ENCODE results near the gene ATP1B4.
"Not testable (repeated sequence)": the region's sequence is repeated elsewhere in the genome, so short reads cannot be mapped to it uniquely, and the experiment has no call there.

The ATP1B4 gene

DNA sequence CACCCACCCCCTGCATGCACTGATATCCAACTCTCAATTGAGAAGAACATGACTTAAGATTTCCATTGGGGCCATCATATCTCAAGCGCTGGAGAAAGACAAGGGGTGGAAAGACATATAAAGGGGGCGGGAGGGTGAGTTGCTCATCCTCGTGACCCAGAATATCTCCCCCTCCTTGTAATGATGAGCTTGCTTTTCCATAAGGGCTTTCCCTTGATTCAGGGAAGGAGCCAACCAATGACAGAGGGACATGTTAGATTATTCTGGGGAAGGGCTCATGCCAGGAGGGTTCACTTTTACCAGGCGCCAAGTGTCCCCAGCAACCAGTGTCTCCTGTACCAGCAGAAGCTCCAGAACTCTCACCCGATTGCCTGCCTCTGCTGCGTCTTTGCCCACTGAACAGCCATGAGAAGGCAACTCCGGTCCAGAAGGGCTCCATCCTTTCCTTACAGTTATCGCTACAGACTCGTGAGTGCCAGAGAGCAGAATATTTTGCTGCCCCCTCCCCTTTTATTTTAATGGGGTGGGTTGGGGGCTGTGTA is at the start of gene ATP1B4:
TSS of gene ATP1B4 (plus strand) at position 326 of the 542 bp plus-strand sequence. CDS start at position 406, 80 bp downstream.
- no peak for DNase-seq (ENCODE audit: low spot score)

GRCh38 chrX:120315776-120316175 is 46.1 kb upstream of the ATP1B4 start:
- no peak for DNase-seq (ENCODE audit: low spot score)

GRCh38 chrX:120316587-120317283 is 45.2 kb upstream of the ATP1B4 start:
- DNase-seq (ENCODE audit: low spot score) = no peak

DNA sequence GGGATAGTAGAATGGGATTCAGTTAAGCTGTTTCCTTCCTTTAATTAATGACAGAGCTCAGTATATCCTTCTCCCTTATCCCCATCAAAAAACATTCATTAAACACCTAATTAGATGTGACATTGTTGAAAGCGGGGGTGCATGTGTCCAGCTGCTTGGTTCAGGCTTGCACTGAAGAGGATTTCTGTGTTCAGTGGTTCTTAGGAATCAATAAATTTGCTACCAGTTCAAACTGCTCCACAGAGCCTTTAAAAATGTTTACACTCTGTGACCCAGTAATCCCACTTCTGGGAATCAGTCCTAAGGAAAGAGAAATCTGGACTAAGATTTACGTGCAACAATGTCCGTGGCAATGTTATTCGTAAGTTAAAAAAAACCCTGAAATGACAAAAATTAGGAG is 43.5 kb upstream of the ATP1B4 start:
- no peak for DNase-seq (ENCODE audit: low spot score)

DNA sequence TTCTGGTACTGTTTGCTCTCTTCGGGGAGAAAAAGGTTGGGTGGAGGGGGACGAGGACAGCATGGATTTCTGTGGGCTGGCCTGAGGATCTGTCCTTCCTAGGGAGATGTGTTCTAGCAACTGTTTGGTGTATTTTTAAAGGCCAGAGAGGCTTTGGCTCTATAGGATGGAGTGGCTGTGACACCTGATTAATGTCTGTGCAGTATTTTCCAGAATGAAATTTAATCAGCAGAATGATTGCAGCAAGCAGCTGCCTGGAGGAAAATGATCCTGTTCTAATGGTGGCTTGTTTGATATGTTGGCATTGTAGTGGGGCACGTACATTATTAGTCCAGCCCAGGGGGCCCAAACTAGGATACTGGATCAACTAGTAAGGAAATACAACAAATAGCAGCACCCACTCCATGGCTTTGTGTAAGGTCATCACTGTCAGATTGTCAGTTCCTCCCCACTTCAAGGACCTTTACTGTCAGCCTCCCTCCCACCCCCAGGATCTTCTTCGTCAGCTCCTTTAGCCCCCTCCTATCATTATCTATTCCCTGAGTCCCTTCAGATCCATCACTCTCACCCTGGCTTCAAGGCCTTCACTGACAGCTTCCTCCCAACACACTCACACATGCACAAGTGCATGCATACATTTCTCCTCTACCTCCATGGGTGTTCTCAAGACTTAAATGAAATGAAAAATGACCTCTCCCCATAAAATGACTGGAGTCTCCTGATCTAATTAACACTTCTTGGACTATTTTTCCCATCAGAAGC is 40.2 kb upstream of the ATP1B4 start:
- no peak for DNase-seq (ENCODE audit: low spot score)

GRCh38 chrX:120331116-120331515 is 30.8 kb upstream of the ATP1B4 start:
- DNase-seq (ENCODE audit: low spot score) = no peak

- no peak for DNase-seq (ENCODE audit: low spot score)
Measured at GRCh38 chrX:120332394-120332793, 29.5 kb upstream of the ATP1B4 start.

GRCh38 chrX:120334151-120334550 is 27.7 kb upstream of the ATP1B4 start:
- no peak for DNase-seq (ENCODE audit: low spot score)

DNA sequence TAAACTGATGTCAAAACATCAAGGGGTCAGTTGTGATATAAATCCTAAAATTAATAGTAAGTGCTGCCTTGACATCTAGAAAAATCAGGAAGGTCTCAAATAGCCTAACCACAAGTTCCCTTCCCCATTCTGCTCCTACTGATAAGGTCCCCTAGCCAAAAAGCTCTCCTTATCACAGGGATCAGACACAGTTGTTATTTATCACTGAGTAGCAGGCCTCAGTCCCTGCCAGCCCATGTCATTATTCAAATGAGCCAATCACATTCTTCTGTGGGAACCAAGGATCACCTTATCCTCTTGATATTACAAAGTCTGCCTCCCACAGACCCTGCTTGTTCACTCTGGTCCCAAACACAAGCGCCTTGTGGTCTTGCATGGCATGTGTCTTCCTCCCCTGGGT is 27.3 kb upstream of the ATP1B4 start:
- DNase-seq (ENCODE audit: low spot score) = no peak

DNA sequence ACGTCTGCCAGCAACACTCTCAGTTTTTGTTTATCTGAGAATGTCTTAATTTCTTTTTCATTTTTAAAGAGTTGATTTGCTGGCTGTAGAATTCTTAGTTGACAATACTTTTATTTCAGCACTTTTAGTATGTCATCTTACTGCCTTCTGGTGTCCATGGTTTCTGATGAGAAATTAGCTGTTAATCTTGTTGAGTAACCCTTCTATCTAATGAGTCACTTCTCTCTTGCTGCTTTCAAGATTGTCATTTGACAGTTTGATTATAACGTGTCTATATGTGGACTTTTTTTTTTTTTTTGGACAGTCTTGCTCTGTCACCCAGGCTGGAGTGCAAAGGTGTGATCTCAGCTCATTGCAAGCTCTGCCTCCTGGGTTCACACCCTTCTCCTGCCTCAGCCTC is 26.6 kb upstream of the ATP1B4 start:
- no peak for DNase-seq (ENCODE audit: low spot score)

GRCh38 chrX:120336899-120337298 is 25.0 kb upstream of the ATP1B4 start:
- DNase-seq (ENCODE audit: low spot score) = no peak

DNA sequence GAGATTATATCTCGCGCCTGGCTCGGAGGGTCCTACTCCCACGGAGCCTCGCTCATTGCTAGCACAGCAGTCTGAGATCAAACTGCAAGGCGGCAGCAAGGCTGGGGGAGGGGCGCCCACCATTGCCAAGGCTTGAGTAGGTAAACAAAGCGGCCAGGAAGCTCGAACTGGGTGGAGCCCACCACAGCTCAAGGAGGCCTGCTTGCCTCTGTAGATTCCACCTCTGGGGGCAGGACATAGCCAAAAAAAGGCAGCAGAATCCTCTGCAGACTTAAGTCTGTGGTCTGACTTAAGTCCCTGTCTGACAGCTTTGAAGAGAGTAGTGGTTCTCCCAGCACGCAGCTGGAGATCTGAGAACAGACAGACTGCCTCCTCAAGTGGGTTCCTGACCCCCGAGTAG is 17.3 kb upstream of the ATP1B4 start:
- DNase-seq (ENCODE audit: low spot score) = not testable (repeated sequence)

- no peak for DNase-seq (ENCODE audit: low spot score)
Measured at GRCh38 chrX:120350450-120351138, 11.3 kb upstream of the ATP1B4 start.

- DNase-seq (ENCODE audit: low spot score) = no peak
Measured at GRCh38 chrX:120356084-120356483, 5.8 kb upstream of the ATP1B4 start.

DNA sequence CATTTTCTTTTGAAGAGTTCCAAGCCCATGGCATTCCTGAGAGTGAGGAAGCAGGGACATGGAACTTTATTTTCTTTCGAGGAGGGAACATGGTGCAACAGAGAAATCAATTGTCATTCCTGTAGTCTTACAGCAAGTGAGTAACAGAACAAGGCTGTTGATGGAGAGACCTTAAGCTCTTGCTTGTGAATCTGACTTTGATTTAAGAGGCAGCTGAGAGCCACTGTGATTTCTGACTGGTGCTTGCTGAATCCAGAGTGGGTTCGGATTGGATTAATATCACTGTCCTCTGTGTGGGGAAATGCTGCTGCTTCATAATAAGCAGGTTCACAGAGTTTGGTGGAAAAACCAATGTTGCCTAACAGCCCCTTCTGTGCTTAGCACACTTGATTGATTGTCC is 4.7 kb upstream of the ATP1B4 start:
- no peak for DNase-seq (ENCODE audit: low spot score)

GRCh38 chrX:120358737-120359456 is 3.0 kb upstream of the ATP1B4 start:
- no peak for DNase-seq (ENCODE audit: low spot score)

GRCh38 chrX:120365320-120365719 is 3.4 kb downstream of the ATP1B4 start:
- peak; percentile 25 for DNase-seq (ENCODE audit: low spot score)

GRCh38 chrX:120365968-120366367 is 4.1 kb downstream of the ATP1B4 start:
- DNase-seq (ENCODE audit: low spot score) = no peak

DNA sequence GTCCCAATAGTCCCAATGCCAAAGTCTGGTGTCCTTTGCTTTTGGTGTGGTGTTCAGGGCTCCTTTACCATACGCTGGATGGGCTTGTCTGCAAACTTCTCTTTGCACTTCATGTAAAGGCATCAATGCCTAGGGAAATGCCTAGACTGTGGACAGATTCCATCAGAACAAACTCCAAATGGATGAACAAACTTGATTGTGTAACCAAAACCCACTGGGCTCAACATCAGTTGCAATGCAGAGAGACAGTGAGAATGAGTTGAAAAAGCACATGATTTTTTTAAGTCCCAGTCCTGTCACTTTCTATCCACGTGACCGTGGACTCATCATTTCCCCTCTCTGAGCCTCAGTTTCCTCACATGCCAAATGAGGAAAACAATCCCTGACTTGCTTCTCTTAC is 4.9 kb downstream of the ATP1B4 start:
- no peak for DNase-seq (ENCODE audit: low spot score)

DNA sequence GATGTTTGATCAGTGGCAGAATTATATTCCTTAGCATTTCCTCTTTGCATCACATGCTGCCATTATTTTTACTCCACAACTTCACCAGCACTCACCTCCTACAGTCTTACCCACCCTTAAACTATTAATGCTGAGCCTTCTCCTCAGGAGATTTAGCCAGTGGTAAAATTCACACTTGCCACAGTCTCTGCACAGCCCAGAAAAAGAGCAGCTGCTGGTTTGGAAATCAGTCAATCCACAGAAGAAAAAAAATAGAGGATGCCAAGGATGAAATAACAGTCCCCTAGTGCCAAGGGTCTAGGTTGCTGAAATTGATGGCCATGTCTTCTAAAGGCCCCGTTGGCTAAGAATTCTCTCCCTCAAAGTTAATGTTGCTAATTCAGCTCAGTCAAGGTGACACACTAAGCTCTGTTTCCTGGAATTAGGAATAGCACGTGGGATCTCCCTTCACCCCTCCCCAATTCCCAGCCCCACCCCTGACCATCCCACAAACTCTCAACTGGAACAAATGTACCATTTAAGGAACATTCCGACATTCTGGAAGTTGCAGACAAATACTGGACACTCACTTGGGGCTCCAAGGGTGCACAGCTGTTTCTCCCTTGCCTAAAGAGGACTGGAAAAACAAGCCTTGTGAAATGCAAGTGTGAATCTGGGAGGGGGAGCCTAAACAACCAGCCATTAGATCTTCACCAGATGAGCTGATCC is 5.7 kb downstream of the ATP1B4 start:
- no peak for DNase-seq (ENCODE audit: low spot score)

DNA sequence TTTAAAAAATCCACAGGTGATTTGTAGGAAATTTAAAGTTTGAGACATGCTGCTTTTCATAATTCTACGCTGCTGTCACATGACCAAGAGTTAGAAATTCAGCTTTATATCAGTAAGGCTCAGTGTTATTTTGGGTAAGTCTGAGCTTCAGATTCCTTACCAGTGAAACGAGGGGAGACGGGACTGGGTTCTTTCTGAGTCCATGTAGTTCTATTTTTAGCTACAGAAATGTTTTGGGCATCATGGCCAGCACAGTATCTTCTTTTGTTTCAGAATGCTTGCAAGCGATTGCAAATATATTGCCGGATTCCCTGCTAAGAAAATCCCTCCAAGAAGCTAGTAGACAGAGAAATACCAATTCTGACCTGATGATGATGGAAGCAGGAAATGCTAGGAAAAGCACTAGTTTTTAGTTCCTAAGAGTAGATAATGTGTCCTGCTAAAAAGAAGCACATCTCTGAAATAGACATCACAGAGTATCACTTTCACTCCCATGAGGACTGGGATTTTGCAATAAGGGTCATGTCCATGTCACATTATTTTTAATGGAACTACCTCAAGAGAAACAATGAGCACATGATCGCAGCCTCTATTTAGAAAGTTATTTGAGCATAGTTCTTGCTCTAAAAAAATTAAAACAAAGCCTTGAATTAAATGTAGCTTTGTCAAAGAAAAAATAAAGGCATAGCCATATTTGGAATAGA is 10.9 kb downstream of the ATP1B4 start:
- DNase-seq (ENCODE audit: low spot score) = no peak

Data from CD4-positive, alpha-beta T cell treated with Interleukin-6 at 100 ng/mL for 8 hours (primary cell).